ENCODE data around the gene TNFSF9.
A peak's percentile ranks its signal among the peaks of the same experiment; 100 is the strongest.

TNFSF9 gene

DNA sequence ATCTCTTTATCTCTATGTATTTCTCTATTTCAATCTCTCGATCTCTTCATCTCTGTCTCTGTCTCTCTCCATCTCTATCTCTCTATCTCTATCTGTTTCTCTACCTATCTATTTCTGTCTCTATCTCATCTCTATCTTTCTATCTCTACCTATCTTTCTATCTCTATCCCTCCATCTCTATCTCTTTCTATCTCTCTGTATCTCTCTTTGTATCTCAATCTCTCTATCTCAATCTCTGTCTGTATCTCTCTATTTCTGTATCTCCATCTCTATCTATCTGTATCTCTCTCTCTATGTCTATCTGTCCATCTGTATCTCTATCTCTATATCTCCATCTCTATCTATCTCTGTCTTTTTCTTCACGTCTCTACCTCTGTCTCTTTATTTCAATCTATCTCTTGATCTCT is 25.2 kb downstream of the TNFSF9 start:
- TF ChIP-seq CEBPB (IDR thresholded peaks at IDR 0.05) (no peak), REST (IDR thresholded peaks at IDR 0.05; ENCODE audit: low read depth) (no peak), CREB1 (IDR thresholded peaks at IDR 0.05; ENCODE audit: low read depth) (no peak), NFIC (IDR thresholded peaks at IDR 0.05) (no peak), EP300 (IDR thresholded peaks at IDR 0.05; ENCODE audit: borderline replicate concordance) (no peak), ZBTB7A (IDR thresholded peaks at IDR 0.05; ENCODE audit: low read depth) (no peak), FOXM1 (IDR thresholded peaks at IDR 0.05; ENCODE audit: borderline replicate concordance, low read depth) (no peak), TEAD4 (IDR thresholded peaks at IDR 0.05) (no peak), TCF12 (IDR thresholded peaks at IDR 0.05; ENCODE audit: low read depth) (no peak), EGR1 (IDR thresholded peaks at IDR 0.05) (no peak), TAF1 (IDR thresholded peaks at IDR 0.05; ENCODE audit: low read depth) (no peak), RAD21 (IDR thresholded peaks at IDR 0.05; ENCODE audit: low read depth) (no peak), YY1 (IDR thresholded peaks at IDR 0.05; ENCODE audit: low read depth) (no peak)
- TF ChIP-seq, protein P1, sequence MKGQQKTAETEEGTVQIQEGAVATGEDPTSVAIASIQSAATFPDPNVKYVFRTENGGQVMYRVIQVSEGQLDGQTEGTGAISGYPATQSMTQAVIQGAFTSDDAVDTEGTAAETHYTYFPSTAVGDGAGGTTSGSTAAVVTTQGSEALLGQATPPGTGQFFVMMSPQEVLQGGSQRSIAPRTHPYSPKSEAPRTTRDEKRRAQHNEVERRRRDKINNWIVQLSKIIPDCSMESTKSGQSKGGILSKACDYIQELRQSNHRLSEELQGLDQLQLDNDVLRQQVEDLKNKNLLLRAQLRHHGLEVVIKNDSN (IDR thresholded peaks at IDR 0.05), result no peak
- TF ChIP-seq, protein P2, sequence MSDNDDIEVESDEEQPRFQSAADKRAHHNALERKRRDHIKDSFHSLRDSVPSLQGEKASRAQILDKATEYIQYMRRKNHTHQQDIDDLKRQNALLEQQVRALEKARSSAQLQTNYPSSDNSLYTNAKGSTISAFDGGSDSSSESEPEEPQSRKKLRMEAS (IDR thresholded peaks at IDR 0.05), result no peak

- TF ChIP-seq RAD21 (IDR thresholded peaks at IDR 0.05; ENCODE audit: low read depth) (no peak), EGR1 (IDR thresholded peaks at IDR 0.05) (no peak), CREB1 (IDR thresholded peaks at IDR 0.05; ENCODE audit: low read depth) (no peak), TCF12 (IDR thresholded peaks at IDR 0.05; ENCODE audit: low read depth) (no peak), TAF1 (IDR thresholded peaks at IDR 0.05; ENCODE audit: low read depth) (no peak), CEBPB (IDR thresholded peaks at IDR 0.05) (no peak), TEAD4 (IDR thresholded peaks at IDR 0.05) (no peak), FOXM1 (IDR thresholded peaks at IDR 0.05; ENCODE audit: borderline replicate concordance, low read depth) (no peak), NFIC (IDR thresholded peaks at IDR 0.05) (no peak), REST (IDR thresholded peaks at IDR 0.05; ENCODE audit: low read depth) (no peak), ZBTB7A (IDR thresholded peaks at IDR 0.05; ENCODE audit: low read depth) (no peak), YY1 (IDR thresholded peaks at IDR 0.05; ENCODE audit: low read depth) (no peak), EP300 (IDR thresholded peaks at IDR 0.05; ENCODE audit: borderline replicate concordance) (no peak)
- TF ChIP-seq, protein P2 (IDR thresholded peaks at IDR 0.05), result no peak
- TF ChIP-seq, protein P1 (IDR thresholded peaks at IDR 0.05), result no peak
Observed at GRCh38 chr19:6556480-6557195, 25.8 kb downstream of the TNFSF9 start.

DNA sequence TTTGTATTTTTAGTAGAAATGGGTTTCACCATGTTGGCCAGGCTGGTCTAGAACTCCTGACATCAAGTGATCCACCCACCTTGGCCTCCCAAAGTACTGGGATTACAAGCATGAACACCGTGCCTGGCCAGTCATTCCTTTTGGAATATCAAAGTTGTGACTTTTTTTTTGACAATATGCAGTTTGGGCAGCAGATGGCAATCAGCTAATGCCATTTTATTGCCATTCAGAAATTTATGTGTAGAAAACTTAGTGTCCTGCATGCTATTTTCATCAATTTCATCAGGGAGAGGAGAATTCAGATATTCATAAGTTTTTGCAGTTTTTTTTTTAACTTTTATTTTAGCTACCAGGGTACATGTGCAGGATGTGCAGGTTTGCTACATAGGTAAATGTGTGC is 31.6 kb downstream of the TNFSF9 start:
- TF ChIP-seq RAD21 (IDR thresholded peaks at IDR 0.05; ENCODE audit: low read depth), result peak; percentile 8; the same call in 1 of the 2 replicates

- no peak for TF ChIP-seq FOXM1 (IDR thresholded peaks at IDR 0.05; ENCODE audit: borderline replicate concordance, low read depth)
- no peak for TF ChIP-seq NFIC (IDR thresholded peaks at IDR 0.05)
- TF ChIP-seq TEAD4 (IDR thresholded peaks at IDR 0.05), result peak; percentile 12; the same call in 1 of the 2 replicates
- TF ChIP-seq EP300 (IDR thresholded peaks at IDR 0.05; ENCODE audit: borderline replicate concordance), result no peak
- TF ChIP-seq TAF1 (IDR thresholded peaks at IDR 0.05; ENCODE audit: low read depth), result no peak
- TF ChIP-seq ZBTB7A (IDR thresholded peaks at IDR 0.05; ENCODE audit: low read depth), result no peak
- TF ChIP-seq RAD21 (IDR thresholded peaks at IDR 0.05; ENCODE audit: low read depth), result no peak
- TF ChIP-seq CEBPB (IDR thresholded peaks at IDR 0.05), result no peak
- no peak for TF ChIP-seq YY1 (IDR thresholded peaks at IDR 0.05; ENCODE audit: low read depth)
- no peak for TF ChIP-seq TCF12 (IDR thresholded peaks at IDR 0.05; ENCODE audit: low read depth)
- TF ChIP-seq, protein P1 (IDR thresholded peaks at IDR 0.05), result no peak
- peak; percentile 91 for TF ChIP-seq REST (IDR thresholded peaks at IDR 0.05; ENCODE audit: low read depth)
- TF ChIP-seq EGR1 (IDR thresholded peaks at IDR 0.05), result no peak
- TF ChIP-seq, protein P2 (IDR thresholded peaks at IDR 0.05), result peak; percentile 73
- TF ChIP-seq CREB1 (IDR thresholded peaks at IDR 0.05; ENCODE audit: low read depth), result no peak
Observed at GRCh38 chr19:6564393-6564792, 33.6 kb downstream of the TNFSF9 start.
